ENCODE data around the gene STX8.
A peak's percentile ranks its signal among the peaks of the same experiment; 100 is the strongest.
"Not testable (repeated sequence)": the region's sequence is repeated elsewhere in the genome, so short reads cannot be mapped to it uniquely, and the experiment has no call there.

The STX8 gene

GRCh38 chr17:9499041-9499440 is 76.6 kb downstream of the STX8 start:
- DNase-seq (ENCODE audit: low spot score): no peak

- DNase-seq (ENCODE audit: low spot score): no peak
Observed at GRCh38 chr17:9498490-9498889, 77.1 kb downstream of the STX8 start.

- DNase-seq (ENCODE audit: low spot score): no peak
Observed at GRCh38 chr17:9488556-9488955, 87.1 kb downstream of the STX8 start.

- DNase-seq (ENCODE audit: low spot score): no peak
Observed at GRCh38 chr17:9487406-9487805, 88.2 kb downstream of the STX8 start.

- DNase-seq (ENCODE audit: low spot score): no peak
Observed at GRCh38 chr17:9484789-9485188, 90.8 kb downstream of the STX8 start.

- no peak for DNase-seq (ENCODE audit: low spot score)
Observed at GRCh38 chr17:9479964-9480363, 95.7 kb downstream of the STX8 start.

- no peak for DNase-seq (ENCODE audit: low spot score)
Observed at GRCh38 chr17:9478889-9479288, 96.7 kb downstream of the STX8 start.

GRCh38 chr17:9475101-9475658 is 100.4 kb downstream of the STX8 start:
- DNase-seq (ENCODE audit: low spot score): no peak

GRCh38 chr17:9473711-9474110 is 101.9 kb downstream of the STX8 start:
- no peak for DNase-seq (ENCODE audit: low spot score)

GRCh38 chr17:9472541-9472940 is 103.1 kb downstream of the STX8 start:
- DNase-seq (ENCODE audit: low spot score): no peak

- DNase-seq (ENCODE audit: low spot score): no peak
Observed at GRCh38 chr17:9472094-9472493, 103.5 kb downstream of the STX8 start.

GRCh38 chr17:9470171-9470570 is 105.4 kb downstream of the STX8 start:
- peak; percentile 33 for DNase-seq (ENCODE audit: low spot score)

GRCh38 chr17:9468937-9469336 is 106.7 kb downstream of the STX8 start:
- DNase-seq (ENCODE audit: low spot score): no peak

- no peak for DNase-seq (ENCODE audit: low spot score)
Observed at GRCh38 chr17:9468532-9468931, 107.1 kb downstream of the STX8 start.

- DNase-seq (ENCODE audit: low spot score): no peak
Observed at GRCh38 chr17:9467518-9467917, 108.1 kb downstream of the STX8 start.

- DNase-seq (ENCODE audit: low spot score): no peak
Observed at GRCh38 chr17:9465210-9465921, 110.3 kb downstream of the STX8 start.

GRCh38 chr17:9457005-9457404 is 118.6 kb downstream of the STX8 start:
- no peak for DNase-seq (ENCODE audit: low spot score)

- no peak for DNase-seq (ENCODE audit: low spot score)
Observed at GRCh38 chr17:9456330-9456729, 119.3 kb downstream of the STX8 start.

GRCh38 chr17:9451934-9452333 is 123.7 kb downstream of the STX8 start:
- no peak for DNase-seq (ENCODE audit: low spot score)

GRCh38 chr17:9447298-9447697 is 128.3 kb downstream of the STX8 start:
- DNase-seq (ENCODE audit: low spot score): not testable (repeated sequence)

GRCh38 chr17:9446528-9446927 is 129.1 kb downstream of the STX8 start:
- DNase-seq (ENCODE audit: low spot score): no peak

- DNase-seq (ENCODE audit: low spot score): no peak
Observed at GRCh38 chr17:9445424-9445823, 130.2 kb downstream of the STX8 start.

- no peak for DNase-seq (ENCODE audit: low spot score)
Observed at GRCh38 chr17:9444687-9445086, 130.9 kb downstream of the STX8 start.

- DNase-seq (ENCODE audit: low spot score): no peak
Observed at GRCh38 chr17:9443811-9444210, 131.8 kb downstream of the STX8 start.

Measured in CD4-positive, alpha-beta T cell treated with Interleukin-6 at 100 ng/mL for 8 hours (primary cell).